Activated CD4-positive, CD25-positive, alpha-beta regulatory T cell treated with anti-CD3 and anti-CD28 coated beads, Interleukin-2, amount 50 U/mL, for 72 hours (primary cell): ENCODE data around the gene AGAP1.

Source experiments
- DNase-seq: peaks from one replicate; pipeline ENCODE4 v3.0.0; 2021

AGAP1 gene

GRCh38 chr2:235511187-235511661 is 17.4 kb downstream of the AGAP1 start:
- no peak for DNase-seq

DNA sequence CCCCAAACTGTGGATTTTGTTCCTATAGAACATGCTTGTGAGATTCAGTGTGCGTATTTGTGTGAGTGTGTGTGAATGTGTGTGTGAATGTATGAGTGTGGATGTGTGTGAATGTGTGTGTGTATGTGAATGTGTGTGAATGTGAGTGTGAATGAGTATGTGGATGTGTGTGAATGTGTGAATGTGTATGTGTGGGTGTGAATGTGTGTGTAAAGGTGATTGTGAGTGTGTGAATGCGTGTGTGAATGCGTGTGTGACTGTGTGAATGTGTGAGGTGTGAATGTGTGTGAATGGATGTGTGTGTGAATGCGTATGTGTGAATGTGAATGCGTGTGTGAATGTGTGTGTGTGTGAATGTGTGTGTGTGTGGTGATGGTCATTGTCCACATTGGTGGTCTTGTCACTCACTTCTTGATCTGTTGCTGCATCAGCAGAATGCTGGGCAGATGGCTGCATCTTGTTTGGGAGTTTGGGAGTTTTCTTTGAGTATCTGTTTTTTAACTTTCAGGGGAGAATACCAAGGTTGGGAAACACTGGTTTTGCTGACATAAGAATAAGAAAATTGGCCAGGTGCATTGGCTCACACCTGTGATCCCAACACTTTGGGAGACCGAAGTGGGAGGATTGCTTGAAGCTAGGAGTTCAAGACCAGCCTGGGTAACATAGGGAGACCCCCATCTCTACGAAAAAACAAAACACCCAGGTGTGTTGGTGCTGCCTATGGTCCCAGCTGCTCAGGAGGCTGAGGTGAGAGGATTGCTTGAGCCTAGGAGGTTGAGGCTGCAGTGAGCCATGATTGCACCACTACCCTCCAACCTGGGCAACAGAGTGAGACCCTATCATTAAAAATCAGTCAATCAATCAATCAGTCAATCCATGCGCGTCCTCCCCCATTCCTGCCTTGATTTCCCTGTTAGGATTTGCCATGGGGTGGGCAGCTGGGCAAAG is 18.2 kb downstream of the AGAP1 start:
- DNase-seq = no peak

DNA sequence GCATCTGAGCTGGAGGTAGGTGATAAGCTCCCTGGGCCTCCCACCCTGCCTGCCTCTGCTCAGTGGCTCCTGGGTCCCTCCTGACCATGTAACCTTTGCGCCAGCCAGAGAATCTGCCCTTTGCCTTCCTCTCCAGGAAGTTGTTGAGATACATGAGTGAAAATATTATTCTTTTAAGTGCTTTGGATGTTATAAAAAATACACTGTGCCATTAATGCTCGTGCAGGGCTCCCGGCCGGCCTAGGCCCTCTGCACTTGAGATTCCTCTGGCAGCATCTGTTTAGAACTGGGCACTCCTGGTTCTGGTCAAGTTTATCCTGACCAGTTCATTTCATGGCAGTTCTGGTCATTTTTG is 18.8 kb downstream of the AGAP1 start:
- DNase-seq = no peak

- no peak for DNase-seq
These were observed 20.3 kb downstream of the AGAP1 start for GRCh38 chr2:235513984-235514626.

DNA sequence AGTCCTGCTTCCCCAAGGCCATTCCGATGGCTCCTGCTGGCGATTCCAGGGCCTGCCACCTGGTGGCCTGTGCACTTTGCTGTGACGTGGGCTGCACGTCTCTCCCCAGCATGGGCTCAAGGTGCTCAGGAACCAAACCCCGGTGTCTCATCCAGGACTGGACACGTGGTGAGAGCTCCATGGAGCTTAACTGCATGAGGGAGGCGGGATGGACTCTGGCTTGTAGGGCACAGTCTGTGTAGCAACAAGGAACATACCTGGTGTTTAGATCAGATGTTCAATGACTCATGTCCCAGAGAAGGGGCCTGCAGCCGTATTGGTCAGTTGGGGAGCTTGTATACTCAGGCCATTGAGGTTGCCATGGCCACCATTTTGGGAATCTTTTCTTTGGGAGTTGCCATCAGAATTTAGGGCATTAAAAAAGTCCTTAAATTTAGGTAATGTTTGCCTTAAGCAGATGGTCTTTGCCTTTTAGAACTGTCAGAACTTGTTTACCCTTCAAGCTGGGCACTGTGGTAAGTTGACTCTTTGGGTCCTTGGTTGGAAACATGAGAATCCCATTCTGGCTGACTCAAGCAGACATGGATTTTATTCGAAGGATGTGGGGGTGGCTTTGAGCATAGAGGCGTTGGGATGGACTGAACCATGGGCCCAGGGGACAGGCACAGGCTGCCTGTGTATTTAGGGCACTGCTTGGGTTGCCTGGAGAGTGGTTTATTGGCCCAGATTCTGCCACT is 21.0 kb downstream of the AGAP1 start:
- no peak for DNase-seq

- DNase-seq = no peak
These were observed 21.5 kb downstream of the AGAP1 start for GRCh38 chr2:235515364-235515742.

- DNase-seq = no peak
These were observed 22.0 kb downstream of the AGAP1 start for GRCh38 chr2:235515821-235516220.

DNA sequence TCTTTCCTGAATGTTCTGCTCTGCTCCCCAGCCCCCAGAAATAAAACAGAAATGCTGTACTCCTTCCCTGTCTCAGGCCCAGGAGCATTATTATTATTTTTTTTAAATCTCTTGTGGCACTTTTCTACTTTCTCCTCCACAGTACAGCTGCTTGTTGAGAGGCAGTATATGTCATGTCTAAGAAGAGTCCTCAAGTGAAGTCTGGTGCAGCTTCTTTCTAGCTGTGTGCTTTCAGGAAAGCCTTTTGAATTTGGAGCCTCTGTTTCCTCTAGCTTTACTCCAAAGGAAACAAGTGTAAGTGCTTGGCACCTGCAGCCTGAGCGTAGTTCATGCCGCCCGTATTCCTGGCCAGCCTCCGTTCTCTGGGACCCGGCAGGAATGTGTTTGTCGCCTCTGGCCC is 22.4 kb downstream of the AGAP1 start:
- no peak for DNase-seq

- DNase-seq = no peak
These were observed 24.7 kb downstream of the AGAP1 start for GRCh38 chr2:235518322-235519090.

DNA sequence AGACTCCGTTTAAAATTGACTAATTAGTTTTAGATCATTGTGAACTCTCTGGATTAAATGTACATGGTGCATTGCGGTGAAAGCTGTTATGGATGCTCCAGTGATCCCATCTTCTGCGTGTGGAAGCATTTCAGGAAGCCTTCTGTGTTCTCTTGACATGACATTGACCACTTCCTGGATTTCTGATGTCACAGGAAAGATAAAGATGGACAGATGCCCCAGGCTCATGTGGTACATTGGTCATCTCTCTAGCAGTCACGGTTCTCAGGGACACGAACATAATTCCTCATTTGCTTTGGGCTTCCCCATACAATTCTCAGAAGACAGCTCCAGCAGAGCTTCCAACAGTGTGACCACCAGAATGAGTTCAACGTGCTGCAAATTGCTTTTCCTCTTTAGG is 26.9 kb downstream of the AGAP1 start:
- no peak for DNase-seq

GRCh38 chr2:235521844-235522243 is 28.0 kb downstream of the AGAP1 start:
- DNase-seq = no peak

GRCh38 chr2:235523021-235523420 is 29.2 kb downstream of the AGAP1 start:
- DNase-seq = no peak

- no peak for DNase-seq
These were observed 29.8 kb downstream of the AGAP1 start for GRCh38 chr2:235523486-235524150.

GRCh38 chr2:235526166-235526565 is 32.3 kb downstream of the AGAP1 start:
- DNase-seq = no peak

DNA sequence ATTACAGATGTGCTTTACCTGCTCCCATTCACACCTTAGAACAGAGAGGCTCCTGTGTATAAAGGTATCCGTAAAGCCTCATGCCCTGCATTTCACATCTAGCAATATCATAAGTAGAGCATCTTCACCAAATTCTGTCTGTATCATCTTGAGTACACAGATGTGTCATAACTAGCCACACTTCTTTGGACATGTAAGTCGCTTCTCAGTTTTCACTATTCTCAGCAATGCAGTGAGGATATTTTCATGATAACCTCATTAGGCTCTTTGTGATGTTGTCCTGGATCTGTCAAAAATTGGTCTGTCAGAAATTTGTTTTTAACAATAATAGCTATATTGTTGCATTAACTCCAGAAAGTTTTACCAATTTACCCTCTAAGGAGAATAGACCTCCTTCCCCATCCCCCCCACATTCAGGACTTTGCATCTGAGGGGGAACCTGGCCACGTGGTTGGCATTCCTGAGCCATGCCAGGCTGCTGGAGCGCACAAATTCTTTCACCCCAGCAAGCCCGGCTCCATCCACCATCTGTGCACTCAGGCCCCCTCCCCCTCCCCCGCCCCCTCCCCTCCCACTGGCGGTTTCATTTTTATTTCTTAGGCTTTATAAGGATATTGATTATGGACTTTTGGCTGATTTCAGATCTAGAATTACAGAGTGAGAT is 34.1 kb downstream of the AGAP1 start:
- DNase-seq = no peak

GRCh38 chr2:235529621-235530020 is 35.8 kb downstream of the AGAP1 start:
- DNase-seq = no peak

GRCh38 chr2:235530735-235531134 is 36.9 kb downstream of the AGAP1 start:
- no peak for DNase-seq

GRCh38 chr2:235532307-235532706 is 38.5 kb downstream of the AGAP1 start:
- DNase-seq = no peak

- DNase-seq = no peak
These were observed 39.4 kb downstream of the AGAP1 start for GRCh38 chr2:235533198-235533597.

GRCh38 chr2:235533616-235534385 is 40.0 kb downstream of the AGAP1 start:
- no peak for DNase-seq
